K562 (cell line): ENCODE measurements around the gene TRMT1. TPM values are rescaled to one million over a fixed set of nuclear protein-coding genes. Genes with fewer than 3 reads are reported as not detected.

ENCODE experiments used
- CBX8 ChIP-seq: fragments of 200-600 bp; sonication (generic); IDR thresholded peaks from 2 replicates; pipeline ENCODE4 v1.6.1; 2012; ENCODE audit warnings: borderline replicate concordance, mixed run types, low read depth, mild to moderate bottlenecking, moderate library complexity, mixed read lengths, low read length, control low read depth, inconsistent platforms; ENCODE audit not compliant: poor library complexity, severe bottlenecking; ENCODE audit errors: extremely low read depth
- GTF2F1 ChIP-seq: IDR thresholded peaks from 2 replicates; pipeline ENCODE4 v1.6.1; 2011; ENCODE audit warnings: low read depth, low read length, improper control_type of control experiment
- HMG20A ChIP-seq: fragments of 450-650 bp; formaldehyde crosslinking; conservative IDR thresholded peaks from 2 replicates; pipeline ENCODE4 v1.4.0; 2020; ENCODE audit warnings: mild to moderate bottlenecking, mixed read lengths
- NFIC ChIP-seq: fragments of 450-650 bp; IDR thresholded peaks from 2 replicates; pipeline ENCODE4 v1.6.1; 2017; ENCODE audit warnings: mild to moderate bottlenecking, inconsistent platforms
- PTRF ChIP-seq: fragments of 450-650 bp; IDR thresholded peaks from 2 replicates; pipeline ENCODE4 v1.6.1; 2016; ENCODE audit warnings: mild to moderate bottlenecking, missing genetic modification characterization, missing compliant biosample characterization
- XRCC3 ChIP-seq: fragments of 450-650 bp; IDR thresholded peaks from 2 replicates; pipeline ENCODE4 v1.6.1; 2017; ENCODE audit warnings: mild to moderate bottlenecking, moderate library complexity
- ZNF133 ChIP-seq: fragments of 250-450 bp; sonication (Bioruptor Pico); IDR thresholded peaks from 2 replicates; pipeline ENCODE4 v1.4.0; 2020; ENCODE audit warnings: mild to moderate bottlenecking
- ZNF644 ChIP-seq: fragments of 200-800 bp; sonication (Bioruptor generic); IDR thresholded peaks from 2 replicates; pipeline ENCODE4 v1.6.1; 2016; ENCODE audit warnings: low read depth, missing genetic modification characterization, missing compliant biosample characterization
- polyA plus RNA-seq, 8 experiments: library from polyadenylated mRNA; depleted of rRNA in 4 of 8; stranded (reverse) in 5 of 8; unstranded in 3 of 8; fragments of >200 nt; fragmentation: Nextera tagmentation in 2 of 8; fragmentation: Illumina TruSeq in 1 of 8; extraction: Ambion mirVana in 2 of 8; extraction: Trizol in 1 of 8; gene quantifications; 2 replicates each; pipeline versions ENCODE4 v1.2.1 to v1.2.3, GENCODE V29; 2011 to 2014; ENCODE audit warnings: inconsistent platforms in 1 of 8, missing spikeins in 1 of 8
- total RNA-seq, 7 experiments: library from RNA; depleted of rRNA in 6 of 7; stranded (reverse); fragments of >200 nt in 6 of 7; fragmentation: Illumina TruSeq in 2 of 7; extraction: Trizol in 2 of 7; gene quantifications; 2 replicates each; pipeline versions ENCODE4 v1.2.1 to v1.2.3, GENCODE V29; 2011 to 2021; ENCODE audit warnings: low replicate concordance in 1 of 7
- TF ChIP-seq, protein P1 (sequence below), 3 experiments: IDR thresholded peaks in 2 of 3; conservative IDR thresholded peaks in 1 of 3; 2 replicates each; pipeline ENCODE4 v1.5.1; 2011 to 2012; ENCODE audit warnings: low read length in 3 of 3, mild to moderate bottlenecking in 3 of 3, control low read depth in 2 of 3, improper control_type of control experiment in 1 of 3, inconsistent platforms in 1 of 3, low read depth in 1 of 3, mixed read lengths in 1 of 3, moderate library complexity in 1 of 3; ENCODE audit not compliant: insufficient read depth in 2 of 3
- TF ChIP-seq, protein P2 (sequence below): fragments of 250-450 bp; sonication (Bioruptor Pico); IDR thresholded peaks from 2 replicates; pipeline ENCODE4 v1.9.0; 2021; ENCODE audit warnings: mild to moderate bottlenecking, inconsistent platforms
- TF ChIP-seq, protein P3 (sequence below): fragments of 250-450 bp; sonication (Bioruptor Pico); IDR thresholded peaks from 2 replicates; pipeline ENCODE4 v1.4.0; 2020; ENCODE audit warnings: mild to moderate bottlenecking, moderate library complexity, borderline replicate concordance
- TF ChIP-seq, protein P4 (sequence below): fragments of 250-450 bp; sonication (Bioruptor Pico); IDR thresholded peaks from 2 replicates; pipeline ENCODE4 v1.8.0; 2022; ENCODE audit warnings: inconsistent platforms, mild to moderate bottlenecking, moderate library complexity, borderline replicate concordance
- TF ChIP-seq, protein P5 (sequence below): sonication (generic); formaldehyde crosslinking; IDR thresholded peaks from 2 replicates; pipeline ENCODE4 v1.4.0; 2020; ENCODE audit warnings: mild to moderate bottlenecking, missing genetic modification reagents
- TF ChIP-seq, protein P6 (sequence below), 2 experiments: fragments of 250-450 bp in 1 of 2; fragments of 450-650 bp in 1 of 2; sonication (Bioruptor Pico) in 1 of 2; IDR thresholded peaks; 2 replicates each; pipeline versions ENCODE4 v1.6.1 to v1.8.0; 2016 to 2021; ENCODE audit warnings: mild to moderate bottlenecking in 2 of 2, moderate library complexity in 2 of 2, missing compliant biosample characterization in 1 of 2, missing genetic modification characterization in 1 of 2

TRMT1 gene
- total and polyA plus RNA-seq, 9 of the 15 experiments (the other 6 are each of a cell fraction or from before 2014, with no cell fraction given) = 5.8 to 158 (median 54.3) TPM

DNA sequence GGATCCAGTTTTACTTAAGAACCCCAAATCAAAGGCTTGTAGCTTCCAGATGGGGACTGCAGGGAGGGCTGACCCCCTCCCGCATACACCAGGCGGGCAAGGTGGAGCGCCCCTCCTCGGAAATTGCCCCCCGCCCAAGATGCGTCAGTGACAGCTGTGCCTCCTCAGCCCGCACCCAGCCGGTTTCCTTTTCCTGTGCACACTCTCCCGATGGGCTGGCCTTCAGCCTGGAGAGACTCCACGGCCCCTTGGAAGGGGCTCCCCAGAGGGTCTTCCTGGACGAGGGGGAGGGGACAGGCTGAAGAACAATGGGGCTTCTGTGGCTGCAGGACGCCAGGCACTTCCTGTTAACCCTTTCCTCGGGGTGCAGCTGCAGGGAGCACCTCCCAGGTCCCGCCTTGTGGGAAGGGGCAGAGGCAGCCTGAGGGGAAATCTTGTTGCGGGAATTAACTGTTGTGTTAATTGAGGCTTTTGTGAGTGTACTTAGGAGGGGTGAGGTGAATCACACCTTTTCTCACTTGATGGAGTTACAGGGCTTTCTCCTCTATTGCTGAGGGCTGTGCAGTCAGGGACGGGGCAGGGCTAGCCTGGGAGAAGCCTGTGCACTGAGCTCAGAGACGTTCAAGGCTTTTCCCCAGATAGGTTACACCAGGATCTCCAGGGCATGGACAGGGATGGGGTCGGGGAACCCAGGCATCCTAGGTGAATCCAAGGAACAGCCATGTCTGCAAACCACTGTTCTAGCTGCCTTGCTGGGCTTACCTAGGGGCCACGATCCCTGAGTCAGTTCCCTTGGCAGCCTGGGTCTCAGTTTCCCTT, 48.0 kb upstream of the TRMT1 start (continued):
- TF ChIP-seq HMG20A (CRISPR knock-in tag) (no peak), NFIC (no peak), GTF2F1 (no peak), ZNF644 (tag) (no peak), XRCC3 (no peak), CBX8 (no peak), PTRF (no peak), ZNF133 (CRISPR knock-in tag) (no peak)
- TF ChIP-seq, protein P1, sequence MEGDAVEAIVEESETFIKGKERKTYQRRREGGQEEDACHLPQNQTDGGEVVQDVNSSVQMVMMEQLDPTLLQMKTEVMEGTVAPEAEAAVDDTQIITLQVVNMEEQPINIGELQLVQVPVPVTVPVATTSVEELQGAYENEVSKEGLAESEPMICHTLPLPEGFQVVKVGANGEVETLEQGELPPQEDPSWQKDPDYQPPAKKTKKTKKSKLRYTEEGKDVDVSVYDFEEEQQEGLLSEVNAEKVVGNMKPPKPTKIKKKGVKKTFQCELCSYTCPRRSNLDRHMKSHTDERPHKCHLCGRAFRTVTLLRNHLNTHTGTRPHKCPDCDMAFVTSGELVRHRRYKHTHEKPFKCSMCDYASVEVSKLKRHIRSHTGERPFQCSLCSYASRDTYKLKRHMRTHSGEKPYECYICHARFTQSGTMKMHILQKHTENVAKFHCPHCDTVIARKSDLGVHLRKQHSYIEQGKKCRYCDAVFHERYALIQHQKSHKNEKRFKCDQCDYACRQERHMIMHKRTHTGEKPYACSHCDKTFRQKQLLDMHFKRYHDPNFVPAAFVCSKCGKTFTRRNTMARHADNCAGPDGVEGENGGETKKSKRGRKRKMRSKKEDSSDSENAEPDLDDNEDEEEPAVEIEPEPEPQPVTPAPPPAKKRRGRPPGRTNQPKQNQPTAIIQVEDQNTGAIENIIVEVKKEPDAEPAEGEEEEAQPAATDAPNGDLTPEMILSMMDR (IDR thresholded peaks at IDR 0.05 in 2 of 3, conservative IDR thresholded peaks at IDR 0.05 in 1 of 3; ENCODE audit: insufficient read depth in 2 of 3, low read depth in 1 of 3, low read length in 3 of 3) = no peak
- TF ChIP-seq, protein P2, sequence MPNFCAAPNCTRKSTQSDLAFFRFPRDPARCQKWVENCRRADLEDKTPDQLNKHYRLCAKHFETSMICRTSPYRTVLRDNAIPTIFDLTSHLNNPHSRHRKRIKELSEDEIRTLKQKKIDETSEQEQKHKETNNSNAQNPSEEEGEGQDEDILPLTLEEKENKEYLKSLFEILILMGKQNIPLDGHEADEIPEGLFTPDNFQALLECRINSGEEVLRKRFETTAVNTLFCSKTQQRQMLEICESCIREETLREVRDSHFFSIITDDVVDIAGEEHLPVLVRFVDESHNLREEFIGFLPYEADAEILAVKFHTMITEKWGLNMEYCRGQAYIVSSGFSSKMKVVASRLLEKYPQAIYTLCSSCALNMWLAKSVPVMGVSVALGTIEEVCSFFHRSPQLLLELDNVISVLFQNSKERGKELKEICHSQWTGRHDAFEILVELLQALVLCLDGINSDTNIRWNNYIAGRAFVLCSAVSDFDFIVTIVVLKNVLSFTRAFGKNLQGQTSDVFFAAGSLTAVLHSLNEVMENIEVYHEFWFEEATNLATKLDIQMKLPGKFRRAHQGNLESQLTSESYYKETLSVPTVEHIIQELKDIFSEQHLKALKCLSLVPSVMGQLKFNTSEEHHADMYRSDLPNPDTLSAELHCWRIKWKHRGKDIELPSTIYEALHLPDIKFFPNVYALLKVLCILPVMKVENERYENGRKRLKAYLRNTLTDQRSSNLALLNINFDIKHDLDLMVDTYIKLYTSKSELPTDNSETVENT (CRISPR knock-in tag) = no peak
- TF ChIP-seq, protein P3, sequence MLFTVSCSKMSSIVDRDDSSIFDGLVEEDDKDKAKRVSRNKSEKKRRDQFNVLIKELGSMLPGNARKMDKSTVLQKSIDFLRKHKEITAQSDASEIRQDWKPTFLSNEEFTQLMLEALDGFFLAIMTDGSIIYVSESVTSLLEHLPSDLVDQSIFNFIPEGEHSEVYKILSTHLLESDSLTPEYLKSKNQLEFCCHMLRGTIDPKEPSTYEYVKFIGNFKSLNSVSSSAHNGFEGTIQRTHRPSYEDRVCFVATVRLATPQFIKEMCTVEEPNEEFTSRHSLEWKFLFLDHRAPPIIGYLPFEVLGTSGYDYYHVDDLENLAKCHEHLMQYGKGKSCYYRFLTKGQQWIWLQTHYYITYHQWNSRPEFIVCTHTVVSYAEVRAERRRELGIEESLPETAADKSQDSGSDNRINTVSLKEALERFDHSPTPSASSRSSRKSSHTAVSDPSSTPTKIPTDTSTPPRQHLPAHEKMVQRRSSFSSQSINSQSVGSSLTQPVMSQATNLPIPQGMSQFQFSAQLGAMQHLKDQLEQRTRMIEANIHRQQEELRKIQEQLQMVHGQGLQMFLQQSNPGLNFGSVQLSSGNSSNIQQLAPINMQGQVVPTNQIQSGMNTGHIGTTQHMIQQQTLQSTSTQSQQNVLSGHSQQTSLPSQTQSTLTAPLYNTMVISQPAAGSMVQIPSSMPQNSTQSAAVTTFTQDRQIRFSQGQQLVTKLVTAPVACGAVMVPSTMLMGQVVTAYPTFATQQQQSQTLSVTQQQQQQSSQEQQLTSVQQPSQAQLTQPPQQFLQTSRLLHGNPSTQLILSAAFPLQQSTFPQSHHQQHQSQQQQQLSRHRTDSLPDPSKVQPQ (CRISPR knock-in tag) = no peak
- TF ChIP-seq, protein P4, sequence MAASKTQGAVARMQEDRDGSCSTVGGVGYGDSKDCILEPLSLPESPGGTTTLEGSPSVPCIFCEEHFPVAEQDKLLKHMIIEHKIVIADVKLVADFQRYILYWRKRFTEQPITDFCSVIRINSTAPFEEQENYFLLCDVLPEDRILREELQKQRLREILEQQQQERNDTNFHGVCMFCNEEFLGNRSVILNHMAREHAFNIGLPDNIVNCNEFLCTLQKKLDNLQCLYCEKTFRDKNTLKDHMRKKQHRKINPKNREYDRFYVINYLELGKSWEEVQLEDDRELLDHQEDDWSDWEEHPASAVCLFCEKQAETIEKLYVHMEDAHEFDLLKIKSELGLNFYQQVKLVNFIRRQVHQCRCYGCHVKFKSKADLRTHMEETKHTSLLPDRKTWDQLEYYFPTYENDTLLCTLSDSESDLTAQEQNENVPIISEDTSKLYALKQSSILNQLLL = no peak
- TF ChIP-seq, protein P5, sequence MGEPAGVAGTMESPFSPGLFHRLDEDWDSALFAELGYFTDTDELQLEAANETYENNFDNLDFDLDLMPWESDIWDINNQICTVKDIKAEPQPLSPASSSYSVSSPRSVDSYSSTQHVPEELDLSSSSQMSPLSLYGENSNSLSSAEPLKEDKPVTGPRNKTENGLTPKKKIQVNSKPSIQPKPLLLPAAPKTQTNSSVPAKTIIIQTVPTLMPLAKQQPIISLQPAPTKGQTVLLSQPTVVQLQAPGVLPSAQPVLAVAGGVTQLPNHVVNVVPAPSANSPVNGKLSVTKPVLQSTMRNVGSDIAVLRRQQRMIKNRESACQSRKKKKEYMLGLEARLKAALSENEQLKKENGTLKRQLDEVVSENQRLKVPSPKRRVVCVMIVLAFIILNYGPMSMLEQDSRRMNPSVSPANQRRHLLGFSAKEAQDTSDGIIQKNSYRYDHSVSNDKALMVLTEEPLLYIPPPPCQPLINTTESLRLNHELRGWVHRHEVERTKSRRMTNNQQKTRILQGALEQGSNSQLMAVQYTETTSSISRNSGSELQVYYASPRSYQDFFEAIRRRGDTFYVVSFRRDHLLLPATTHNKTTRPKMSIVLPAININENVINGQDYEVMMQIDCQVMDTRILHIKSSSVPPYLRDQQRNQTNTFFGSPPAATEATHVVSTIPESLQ (CRISPR knock-in tag) = no peak
- TF ChIP-seq, protein P6, sequence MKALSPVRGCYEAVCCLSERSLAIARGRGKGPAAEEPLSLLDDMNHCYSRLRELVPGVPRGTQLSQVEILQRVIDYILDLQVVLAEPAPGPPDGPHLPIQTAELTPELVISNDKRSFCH (CRISPR knock-in tag; IDR thresholded peaks at IDR 0.05) = no peak
- TF ChIP-seq, protein P6 (tag; IDR thresholded peaks at IDR 0.05) = no peak; the same call in 1 of the 2 replicates
